ENCODE results near the gene VOPP1.
A peak's percentile ranks its signal among the peaks of the same experiment; 100 is the strongest.
"Not testable (repeated sequence)": the region's sequence is repeated elsewhere in the genome, so short reads cannot be mapped to it uniquely, and the experiment has no call there.

The VOPP1 gene

DNA sequence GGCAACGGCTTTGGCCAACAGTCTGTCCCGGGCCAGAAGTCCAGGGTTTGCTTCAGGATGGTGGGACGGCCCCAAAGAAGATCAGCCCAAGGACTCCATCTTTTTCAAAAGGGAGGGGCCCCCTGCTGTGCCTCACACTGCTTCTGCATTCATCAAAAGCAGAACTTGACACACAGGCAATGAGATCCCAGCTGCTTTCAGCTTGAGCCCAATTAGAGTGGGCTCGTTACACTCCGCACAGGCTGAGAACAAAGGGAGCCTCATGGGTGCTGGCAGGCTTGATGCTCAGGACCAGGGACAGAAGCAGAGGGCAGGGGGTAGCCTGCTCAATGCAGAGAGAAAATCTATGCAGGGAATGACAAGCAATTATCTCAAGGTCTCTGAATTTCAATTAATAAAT is 45.5 kb downstream of the VOPP1 start:
- DNase-seq = peak; percentile 70

DNA sequence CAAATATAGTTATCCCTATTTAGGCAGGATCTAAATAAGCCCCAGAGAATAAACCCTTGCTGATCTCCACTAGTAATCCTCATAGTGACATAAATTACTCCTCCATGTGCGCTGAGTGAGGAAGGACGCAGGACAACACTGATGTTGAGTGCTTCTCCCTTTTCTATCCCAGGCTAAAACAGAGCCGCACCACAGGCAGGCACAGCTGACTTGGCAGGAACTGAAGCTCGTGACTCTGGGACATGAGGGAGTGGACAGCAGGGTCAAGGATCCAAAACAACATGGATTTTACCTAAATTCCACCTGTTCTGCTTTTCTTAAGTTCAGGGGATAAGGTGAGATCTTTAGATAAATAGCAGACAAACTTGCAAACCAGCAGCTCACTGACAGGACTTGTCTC is 46.0 kb downstream of the VOPP1 start:
- DNase-seq = no peak

DNA sequence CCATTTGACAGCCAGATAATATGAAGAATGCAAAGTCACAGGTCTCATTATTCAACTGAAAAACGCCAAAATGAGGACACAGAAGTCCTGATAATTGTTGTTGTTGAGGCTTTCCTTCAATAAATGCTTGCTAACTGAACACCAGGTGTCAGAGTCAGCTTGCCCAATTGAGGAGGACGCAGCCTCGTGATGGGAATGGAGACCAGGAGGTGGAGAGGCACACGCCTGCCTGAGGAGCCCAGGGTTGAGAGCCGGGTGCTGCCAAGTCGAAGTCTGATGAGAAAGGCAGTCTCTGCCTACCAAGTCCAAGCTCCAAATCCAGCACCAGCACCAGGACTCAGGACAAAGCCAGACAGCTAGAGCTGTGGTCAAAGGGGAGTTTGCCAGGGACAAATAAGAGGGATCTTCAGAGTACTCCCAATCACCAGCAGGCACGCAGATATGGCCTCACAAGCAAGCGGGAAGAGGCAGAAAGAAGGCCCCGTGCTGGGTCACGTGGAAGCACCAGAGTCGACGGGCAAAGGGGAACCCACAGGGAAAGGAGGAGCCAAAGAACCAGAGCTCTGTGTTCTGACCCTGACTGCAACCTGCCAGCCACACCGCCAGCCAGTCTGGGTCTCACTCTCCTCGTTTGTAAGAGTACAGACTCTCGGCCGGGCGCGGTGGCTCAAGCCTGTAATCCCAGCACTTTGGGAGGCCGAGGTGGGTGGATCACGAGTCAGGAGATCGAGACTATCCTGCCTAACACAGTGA is 47.6 kb downstream of the VOPP1 start:
- no peak for DNase-seq

DNA sequence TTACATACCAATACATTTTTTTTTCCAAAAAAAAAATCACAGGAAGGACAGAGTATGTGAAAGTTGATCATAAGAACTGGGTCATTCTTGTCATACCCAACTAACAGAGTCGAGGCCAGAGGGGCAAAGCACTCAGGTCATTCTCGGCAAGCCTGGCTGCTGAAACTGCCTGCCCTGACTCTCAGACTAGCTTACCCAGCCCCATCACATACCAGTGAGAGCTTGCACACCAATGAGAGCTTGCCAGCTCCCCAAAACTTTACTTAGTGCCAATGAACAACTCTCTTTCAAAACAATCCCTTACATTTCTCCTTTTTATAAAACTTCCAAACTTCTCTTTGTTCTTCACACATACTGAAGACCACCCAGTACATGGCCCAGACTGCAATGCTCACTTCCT is 48.9 kb downstream of the VOPP1 start:
- no peak for DNase-seq

DNA sequence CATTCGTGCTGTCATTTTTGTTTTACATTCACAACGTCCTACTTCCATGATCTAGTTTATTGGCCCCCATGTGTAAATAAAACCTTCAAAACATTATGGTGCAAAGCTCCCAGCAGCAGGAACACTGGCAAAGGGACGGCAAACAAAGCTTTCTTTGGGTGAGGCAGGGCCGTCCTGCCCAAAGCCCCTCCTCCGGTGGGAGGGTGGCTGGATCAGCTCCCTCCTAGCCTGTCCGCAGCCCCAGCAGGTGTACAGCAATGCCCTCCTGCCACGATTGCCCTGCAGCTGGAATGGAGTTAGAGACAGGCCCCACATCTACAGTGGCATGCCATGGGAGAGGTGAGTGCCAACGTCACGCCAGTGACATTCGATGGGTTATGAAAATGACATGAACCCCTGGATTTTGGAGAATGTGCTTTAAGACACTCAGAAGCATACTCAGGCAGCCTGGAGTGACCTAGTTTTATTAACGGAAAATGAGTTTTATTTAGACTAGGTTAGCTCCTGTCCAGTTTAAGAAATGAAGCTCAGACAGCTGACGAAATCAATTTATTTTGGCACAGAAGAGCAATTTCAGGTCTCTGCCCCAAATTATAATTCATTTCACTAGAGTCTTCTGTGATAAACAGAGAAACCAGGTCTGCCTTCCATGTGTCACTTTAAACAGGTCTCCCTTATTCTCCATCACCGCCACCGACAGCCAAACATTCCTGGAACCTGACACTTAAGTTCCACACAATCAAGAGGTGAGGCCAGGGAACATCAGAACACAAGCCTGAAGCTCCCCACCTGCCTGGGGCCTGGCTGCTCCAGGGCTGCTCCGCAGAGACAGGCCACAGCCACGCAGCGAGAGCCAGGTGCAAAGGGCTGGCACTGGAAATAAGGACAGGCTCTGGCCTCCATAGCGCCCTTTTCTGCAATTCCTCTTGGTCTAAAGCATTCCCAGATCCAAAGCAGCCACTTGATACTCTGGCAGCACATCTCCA is 50.1 kb downstream of the VOPP1 start:
- no peak for DNase-seq

DNA sequence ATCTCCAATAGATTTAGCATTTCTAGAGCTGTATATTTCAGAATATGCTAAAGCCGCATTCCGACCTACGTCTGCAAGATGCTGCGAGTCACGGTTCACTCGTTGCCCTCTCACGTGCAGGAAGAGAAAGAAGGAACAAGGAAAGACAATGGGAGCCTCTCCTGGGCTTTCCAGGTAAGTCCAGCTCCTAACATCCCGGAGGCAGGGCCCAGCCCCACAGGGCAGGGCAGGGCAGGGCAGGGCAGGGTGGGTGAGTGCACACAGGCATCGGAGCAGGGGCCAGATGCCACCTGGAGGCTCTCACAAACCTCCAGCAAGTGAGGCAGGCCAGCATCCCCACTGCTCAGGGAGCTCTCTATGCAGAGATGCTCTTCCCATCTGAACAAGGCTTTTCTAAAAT is 50.8 kb downstream of the VOPP1 start:
- no peak for DNase-seq

DNA sequence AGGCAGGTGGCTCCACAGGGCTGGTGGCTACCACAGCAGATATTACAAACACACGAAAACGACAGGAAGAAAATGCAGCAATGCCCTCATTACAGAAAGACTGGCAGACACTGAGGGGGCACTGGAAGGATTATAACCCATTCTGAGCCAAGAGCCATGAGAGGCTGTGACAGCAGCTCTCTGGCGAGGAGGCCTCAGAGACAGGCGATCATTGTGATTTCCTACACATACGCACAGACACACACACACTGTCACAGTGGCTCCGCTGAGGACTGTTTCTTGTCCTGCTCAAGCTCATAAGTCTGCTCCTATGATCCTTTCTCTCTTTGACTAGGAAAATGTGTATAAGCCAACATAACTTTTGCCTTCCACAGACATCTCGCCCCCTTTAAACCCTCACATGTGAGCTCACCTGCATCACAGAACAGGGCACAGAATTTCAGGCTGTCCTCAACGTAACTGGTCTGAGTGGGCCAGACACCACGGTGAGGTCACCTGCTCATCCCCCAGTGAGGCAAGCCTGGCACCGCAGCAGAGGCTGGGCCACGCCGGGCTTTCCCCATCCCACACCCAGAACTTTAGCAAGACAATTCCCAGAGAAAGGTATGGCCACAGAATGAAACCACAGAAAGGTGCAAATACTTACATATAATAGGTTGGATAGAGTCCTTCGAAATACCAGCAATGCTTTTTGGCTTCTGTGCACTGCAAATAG is 51.7 kb downstream of the VOPP1 start:
- no peak for DNase-seq

DNA sequence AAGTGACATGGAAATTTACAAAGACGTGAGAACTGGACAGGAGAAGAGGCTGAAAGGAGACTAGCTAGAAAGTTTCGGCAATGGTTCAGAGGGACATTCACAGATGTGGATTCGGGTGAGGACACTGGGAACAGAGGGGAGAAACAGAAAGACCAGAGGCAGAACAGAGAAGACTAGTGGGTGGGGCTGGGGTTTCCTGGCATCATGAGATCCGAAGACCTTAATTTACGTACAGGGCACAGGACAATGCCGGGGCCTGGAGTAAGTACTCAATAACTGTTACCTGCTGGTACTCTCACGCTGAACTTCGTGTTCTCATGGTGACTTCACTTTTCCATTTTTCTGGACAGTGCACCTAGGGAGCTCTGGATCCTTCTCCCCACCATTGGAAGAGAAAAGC is 53.5 kb downstream of the VOPP1 start:
- DNase-seq = no peak

DNA sequence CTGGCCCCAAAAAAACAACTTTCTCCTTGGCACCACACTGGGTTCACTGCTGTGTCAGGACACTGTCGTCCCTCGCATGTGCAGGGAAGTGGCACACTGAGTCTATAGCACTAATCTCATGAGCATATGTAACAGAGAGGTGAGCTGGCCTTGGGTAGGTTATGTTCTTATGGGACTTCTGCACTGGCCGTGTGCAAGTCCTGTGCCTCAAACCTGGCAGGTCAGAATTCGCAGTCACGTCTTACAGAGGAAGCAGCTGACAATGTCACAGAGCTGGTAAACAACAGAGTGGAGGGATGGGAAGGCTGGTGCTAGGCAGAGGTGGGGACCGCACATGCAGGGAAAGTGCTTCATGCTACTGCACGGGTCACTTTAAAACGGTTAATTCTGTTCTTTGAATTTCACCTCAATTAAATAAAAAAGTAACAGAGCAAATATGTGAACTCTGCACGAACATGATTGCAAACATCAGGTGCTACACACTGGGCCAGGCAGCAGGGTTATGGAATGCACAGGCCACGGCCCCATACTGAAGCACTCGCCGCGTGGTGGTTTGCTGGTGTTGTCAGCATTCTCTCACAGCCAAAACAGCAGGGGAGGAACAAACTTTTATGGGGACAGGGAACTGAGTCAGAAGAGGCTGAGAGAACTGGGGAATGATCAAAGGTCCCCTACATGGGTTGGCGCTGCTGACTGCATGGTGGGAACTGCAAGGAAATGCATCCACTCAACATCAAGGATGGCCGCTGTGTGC is 54.2 kb downstream of the VOPP1 start:
- DNase-seq = no peak

DNA sequence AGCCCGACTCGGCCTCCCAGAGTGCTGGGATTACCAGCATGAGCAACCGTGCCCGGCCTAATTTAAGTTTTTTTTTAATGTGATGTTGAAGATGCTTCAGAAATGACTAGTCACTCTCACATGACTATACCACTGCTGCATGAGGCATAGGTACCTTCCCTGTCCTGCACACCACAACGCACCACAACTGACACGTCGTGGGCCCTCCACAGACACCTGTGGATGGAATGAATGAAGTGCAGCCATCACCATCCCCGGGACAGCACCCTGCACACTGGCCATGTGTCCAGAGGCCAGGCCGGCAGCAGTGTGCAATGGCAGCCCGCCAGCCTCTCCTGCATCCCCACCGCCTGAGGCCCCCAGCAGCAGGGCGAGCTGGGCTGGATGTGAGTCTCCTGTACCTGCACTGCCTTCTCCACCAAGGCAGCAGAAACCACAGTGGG is 55.1 kb downstream of the VOPP1 start:
- DNase-seq = no peak

DNA sequence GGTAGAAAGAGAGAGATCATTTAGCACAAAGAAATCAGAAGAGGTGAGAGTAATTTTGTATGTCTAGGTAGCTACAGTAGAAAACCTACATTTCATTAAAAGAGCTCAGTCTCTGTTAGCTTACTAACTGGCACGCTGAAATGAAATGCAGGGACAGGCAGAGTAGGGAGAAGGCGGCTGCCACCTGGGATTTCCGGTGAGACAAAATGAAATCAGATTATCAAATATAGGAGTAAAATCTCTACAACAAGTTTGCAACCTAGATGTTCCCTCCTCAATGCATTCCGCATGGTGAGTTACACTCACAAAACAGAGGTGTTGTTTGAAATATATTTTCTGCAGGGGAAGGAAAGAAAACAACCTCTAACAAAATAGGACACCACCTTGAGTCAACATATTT is 55.9 kb downstream of the VOPP1 start:
- DNase-seq = no peak

DNA sequence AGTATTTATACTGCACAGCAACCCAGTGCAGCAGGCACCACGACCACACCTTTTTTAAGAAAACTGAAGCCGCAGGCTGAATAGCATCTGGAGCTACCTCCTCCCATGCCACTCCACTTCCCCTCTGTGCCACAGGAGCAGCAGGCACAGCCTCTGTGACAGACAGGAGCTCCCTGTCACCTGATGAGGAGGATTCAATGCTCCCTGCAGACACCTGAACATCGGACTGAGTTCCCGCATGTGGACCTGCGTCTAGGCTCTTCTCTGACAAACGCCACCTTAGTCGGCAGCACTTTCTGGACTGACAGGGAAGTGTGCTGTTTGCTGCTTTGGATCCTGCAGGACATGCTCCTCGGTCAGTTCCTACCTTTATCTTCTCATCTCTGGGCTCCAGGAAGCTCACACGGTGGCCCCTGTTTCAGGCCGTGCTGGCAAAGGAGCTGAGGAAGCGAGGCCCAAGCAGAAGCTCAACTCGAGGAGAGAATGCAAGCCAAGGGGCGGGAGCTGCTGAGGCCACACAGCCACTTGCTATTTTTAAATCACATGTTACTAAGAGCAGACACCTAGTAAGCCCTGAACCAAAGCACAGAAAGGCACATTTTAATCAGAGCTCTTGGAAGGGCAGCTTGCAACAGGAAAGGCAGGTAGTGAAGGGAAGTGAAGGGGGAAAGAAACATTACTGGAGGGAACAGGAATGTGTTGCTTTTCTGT is 56.6 kb downstream of the VOPP1 start:
- DNase-seq = no peak

DNA sequence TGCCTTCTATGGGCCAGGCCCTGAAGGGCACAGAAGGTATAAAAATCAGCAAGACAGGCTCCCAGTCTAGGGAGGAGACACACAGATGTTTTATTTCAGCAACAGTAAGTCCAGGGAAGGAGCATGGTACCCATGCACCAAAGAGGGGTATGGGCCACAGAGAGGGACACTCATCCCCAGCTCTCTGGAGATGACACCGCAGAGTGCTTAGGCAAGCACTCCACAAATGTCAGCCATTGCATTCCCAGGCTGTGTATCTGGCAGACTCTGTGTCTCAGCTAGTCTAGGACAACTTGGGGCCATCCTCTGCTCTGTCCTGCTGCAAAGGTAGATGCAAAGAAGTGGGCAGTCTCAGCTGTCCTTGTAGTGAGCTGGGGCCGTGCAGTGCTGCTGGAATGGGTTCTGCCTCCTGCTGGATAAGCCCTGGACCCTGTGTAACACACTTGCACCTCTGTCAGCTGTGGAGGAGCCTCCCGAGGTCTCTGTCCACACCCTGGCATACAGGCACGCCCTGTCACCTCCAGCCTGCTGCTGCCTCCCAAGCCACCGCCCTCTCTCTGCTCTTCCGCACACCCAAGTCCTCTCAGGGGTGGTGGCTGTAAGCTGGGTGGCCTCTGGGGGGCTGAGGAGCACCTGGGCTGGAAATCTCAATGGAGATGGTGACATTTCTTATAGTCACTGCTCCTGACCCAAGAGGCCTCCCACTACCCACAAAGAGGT is 57.6 kb downstream of the VOPP1 start:
- no peak for DNase-seq

DNA sequence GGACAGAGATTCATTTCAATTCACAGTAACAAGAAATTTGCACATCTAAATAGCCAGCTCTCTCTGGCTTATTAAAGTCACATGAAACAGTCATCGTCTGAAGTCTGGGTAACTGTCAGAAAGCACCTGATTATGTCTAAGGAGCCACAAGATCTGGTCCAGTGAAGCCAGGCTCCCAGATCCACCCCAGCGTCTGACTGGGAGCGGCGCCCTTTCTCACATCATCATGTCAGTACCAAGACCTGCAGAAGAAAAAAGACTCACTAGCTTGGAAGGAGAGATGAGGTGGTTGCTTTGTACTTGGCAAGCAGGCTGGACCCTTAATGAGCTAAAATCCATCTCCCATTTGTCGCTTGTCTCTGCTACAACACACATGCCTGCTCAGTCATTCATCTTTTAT is 58.4 kb downstream of the VOPP1 start:
- no peak for DNase-seq

DNA sequence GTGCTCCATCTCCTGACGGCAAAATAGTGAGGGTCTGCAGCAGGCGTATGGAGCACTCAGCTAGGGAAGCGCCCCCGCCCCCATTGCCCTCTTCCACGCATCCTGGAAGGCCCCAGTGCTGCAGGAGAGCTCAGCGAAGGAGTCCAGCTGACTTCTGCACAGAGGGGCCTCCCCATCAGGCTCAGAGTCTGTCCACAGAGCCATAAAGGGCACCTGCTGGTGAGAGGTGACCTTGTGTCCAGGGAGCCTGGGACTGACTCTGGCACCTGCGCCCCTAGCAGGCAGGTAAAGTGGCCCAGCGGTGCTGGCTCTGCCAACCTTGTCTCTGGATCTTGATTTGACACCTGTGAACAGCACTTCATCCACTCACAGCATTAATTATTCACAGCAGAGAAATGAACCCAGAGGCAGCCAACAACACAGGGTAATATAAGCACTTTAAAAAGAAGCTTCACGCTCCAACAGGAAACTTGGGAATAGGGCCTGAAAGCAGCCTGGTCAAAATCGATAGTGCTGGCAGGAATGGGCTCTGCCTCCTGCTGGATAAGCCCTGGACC is 59.6 kb downstream of the VOPP1 start:
- DNase-seq = no peak

DNA sequence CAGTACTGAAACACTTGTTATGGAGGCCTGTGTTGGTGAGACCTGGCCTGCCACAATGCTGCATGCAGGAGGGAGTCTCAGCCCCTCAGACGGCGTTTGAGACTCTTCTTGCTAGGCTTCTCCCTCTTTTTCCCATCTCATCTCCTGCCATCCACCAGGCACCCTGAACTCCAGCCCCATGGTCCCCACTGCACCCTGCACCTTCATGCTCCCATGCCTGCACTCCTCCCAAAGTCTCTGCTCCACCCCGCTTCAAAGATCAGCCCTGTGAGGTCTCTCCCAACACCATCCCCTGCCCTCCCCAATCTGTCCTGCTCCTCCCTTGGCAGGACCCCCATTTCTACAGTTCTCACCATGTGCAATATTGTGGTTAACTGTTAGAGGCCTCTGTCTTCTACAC is 61.7 kb downstream of the VOPP1 start:
- no peak for DNase-seq

DNA sequence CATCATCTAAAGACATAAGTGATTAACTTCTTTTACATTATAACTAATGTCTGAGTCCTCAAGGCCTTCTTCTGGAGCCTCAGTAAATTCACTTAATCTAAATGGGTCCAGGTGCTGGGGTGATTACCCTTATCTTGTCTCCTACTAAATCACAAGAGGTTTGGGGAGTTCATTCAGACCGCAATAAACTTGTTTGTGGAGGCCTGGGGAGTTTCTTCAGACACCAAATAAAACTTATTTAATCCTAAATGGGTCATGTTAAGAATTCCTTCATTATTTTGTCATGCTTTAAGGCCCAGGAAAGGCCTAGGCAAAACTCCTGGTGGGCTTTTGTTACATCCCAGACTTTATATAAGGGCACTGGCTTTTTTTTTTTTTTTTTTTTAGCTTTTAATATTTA is 62.1 kb downstream of the VOPP1 start:
- DNase-seq = not testable (repeated sequence)

DNA sequence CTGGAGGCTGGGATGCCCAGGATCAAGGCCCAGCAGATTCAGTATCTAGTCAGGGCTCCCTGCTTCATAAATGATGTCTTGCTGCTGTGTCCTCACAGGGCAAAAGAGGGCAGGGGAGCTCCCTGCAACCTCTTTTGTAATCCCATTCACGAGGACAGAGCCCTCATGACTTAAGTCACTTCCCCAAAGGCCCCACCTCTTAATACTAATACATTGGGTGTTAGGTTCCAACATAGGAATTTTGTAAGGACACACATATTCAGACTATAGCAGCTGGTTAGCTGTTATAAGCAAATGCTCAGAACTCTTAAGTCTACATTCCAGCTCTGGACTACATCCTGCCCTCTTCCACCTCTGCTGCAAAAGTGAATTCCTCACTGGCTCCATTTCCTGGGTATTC is 63.0 kb downstream of the VOPP1 start:
- DNase-seq = no peak

DNA sequence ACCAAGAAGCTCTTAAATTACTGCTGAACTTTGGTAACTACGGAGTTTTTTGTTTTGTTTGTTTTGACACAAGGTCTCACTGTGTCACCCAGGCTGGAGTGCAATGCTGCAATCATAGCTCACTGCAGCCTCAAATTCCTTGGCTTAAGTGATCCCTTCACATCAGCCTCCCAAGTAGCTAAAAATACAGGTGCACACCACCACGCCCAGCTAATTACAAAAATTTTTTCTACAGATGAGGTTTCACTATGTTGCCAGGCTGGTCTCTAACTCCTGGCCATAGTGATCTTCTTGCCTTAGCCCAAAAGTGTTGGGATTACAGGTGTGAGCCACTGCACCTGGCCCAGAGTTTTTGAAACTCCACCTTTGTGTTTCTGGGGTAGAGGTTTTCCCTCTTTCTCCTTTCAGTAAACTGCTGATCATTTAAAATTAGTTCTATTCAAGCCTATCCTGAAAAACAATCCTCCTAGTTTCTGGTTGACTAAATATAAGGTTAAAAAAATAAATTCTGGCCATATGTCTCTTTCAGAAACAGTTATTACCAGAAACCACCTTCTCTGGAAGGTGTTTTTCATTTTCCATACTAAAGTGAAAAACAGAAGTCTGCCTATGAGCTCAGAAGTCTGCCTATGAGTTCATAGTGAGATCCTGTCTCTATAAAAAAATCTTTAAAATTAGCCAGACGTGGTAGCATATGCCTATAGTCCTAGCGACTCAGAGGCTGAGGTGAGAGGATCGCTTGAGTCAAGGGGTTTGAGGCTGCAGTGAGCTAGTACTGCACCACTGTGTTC is 63.9 kb downstream of the VOPP1 start:
- no peak for DNase-seq

DNA sequence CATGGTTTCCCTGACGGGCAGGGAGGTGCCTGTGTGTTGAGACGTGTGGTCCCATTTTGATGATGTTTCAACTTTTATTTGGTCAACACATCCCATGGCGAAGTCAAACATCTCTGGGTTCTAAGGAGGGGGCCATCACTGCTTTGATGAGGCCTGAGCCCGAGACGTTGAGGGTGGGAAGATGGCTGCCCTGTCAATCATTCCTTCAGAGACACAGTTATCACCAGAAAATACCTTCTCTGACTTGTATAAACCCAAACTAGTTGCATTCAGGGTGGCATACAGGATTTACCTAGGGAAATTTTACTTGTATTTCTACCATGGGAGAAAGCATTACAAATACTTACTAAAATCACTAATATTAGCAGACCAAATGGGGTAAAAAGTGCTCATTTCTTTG is 64.6 kb downstream of the VOPP1 start:
- DNase-seq = no peak

Data from NCI-H1436 (cell line).